ENCODE measurements around the gene ZMIZ1. TPM values are rescaled to one million over a fixed set of nuclear protein-coding genes. Genes with fewer than 3 reads are reported as not detected.

Gene ZMIZ1
- total and polyA plus RNA-seq, 5 donors from 2014 or later = 1.5 to 34.8 (median 2.2) TPM

GRCh38 chr10:79292891-79293746, 224.4 kb downstream of the ZMIZ1 start:
- H3K27ac ChIP-seq (ENCODE audit: insufficient read depth, low read length, poor library complexity, severe bottlenecking) = no peak overlapping the region
- Mint-ChIP-seq H3K9me3 (no peaks in the 10 kb centered on the region), H3K4me3 (no peak overlapping the region), H3K36me3 (peaks cover 19% of the 10 kb centered on the region), H3K27ac (peak overlapping the region in 1 of 3 donors; percentile 65), H3K4me1 (peaks cover 0 to 28% (median 15%) of the 10 kb centered on the region in 4 donors), H3K27me3 (no peaks in the 10 kb centered on the region)
- no peaks in the 10 kb centered on the region for H3K4me1 ChIP-seq (ENCODE audit: control insufficient read depth, insufficient read depth, low read length, poor library complexity, severe bottlenecking)
- ATAC-seq (ENCODE audit: low read depth in 2 of 2) = no peak
- peaks cover 23% of the 10 kb centered on the region for H3K36me3 ChIP-seq (ENCODE audit: control insufficient read depth, insufficient read depth, low read length)
- H3K27me3 ChIP-seq (ENCODE audit: control insufficient read depth, insufficient read depth, low read length) = no peaks in the 10 kb centered on the region
- no peak overlapping the region for H3K4me3 ChIP-seq (ENCODE audit: low read depth, low read length)
- DNase-seq = peak in 1 of 3 donors; percentile 37
- H3K9me3 ChIP-seq (ENCODE audit: control insufficient read depth in 2 of 2, low read length in 2 of 2) = no peaks in the 10 kb centered on the region

- Histone ChIP-seq H3K36me3 (ENCODE audit: control insufficient read depth, insufficient read depth, low read length) (peaks cover 31% of the 10 kb centered on the region), H3K27me3 (ENCODE audit: control insufficient read depth, insufficient read depth, low read length) (no peaks in the 10 kb centered on the region), H3K4me1 (ENCODE audit: control insufficient read depth, insufficient read depth, low read length, poor library complexity, severe bottlenecking) (no peaks in the 10 kb centered on the region), H3K4me3 (ENCODE audit: low read depth, low read length) (no peak overlapping the region), H3K9me3 (ENCODE audit: control insufficient read depth in 2 of 2, low read length in 2 of 2) (no peaks in the 10 kb centered on the region), H3K27ac (ENCODE audit: insufficient read depth, low read length, poor library complexity, severe bottlenecking) (no peak overlapping the region)
- Mint-ChIP-seq H3K4me3 (no peak overlapping the region), H3K36me3 (peaks cover 22% of the 10 kb centered on the region), H3K27me3 (no peaks in the 10 kb centered on the region), H3K4me1 (peaks cover 0 to 20% (median 10%) of the 10 kb centered on the region in 4 donors), H3K9me3 (no peaks in the 10 kb centered on the region), H3K27ac (peak overlapping the region in 2 of 3 donors; percentile 74 to 78)
- peak in 1 of 3 donors; percentile 13 for DNase-seq
- ATAC-seq (ENCODE audit: low read depth in 2 of 2) = peak in 1 of 2 donors; percentile 17
These were observed 225.2 kb downstream of the ZMIZ1 start for GRCh38 chr10:79293841-79294581.

- Histone ChIP-seq H3K27ac (ENCODE audit: insufficient read depth, low read length, poor library complexity, severe bottlenecking) (no peak overlapping the region), H3K9me3 (ENCODE audit: control insufficient read depth in 2 of 2, low read length in 2 of 2) (no peaks in the 10 kb centered on the region), H3K27me3 (ENCODE audit: control insufficient read depth, insufficient read depth, low read length) (no peaks in the 10 kb centered on the region), H3K4me3 (ENCODE audit: low read depth, low read length) (no peak overlapping the region), H3K4me1 (ENCODE audit: control insufficient read depth, insufficient read depth, low read length, poor library complexity, severe bottlenecking) (no peaks in the 10 kb centered on the region), H3K36me3 (ENCODE audit: control insufficient read depth, insufficient read depth, low read length) (peaks cover 42% of the 10 kb centered on the region)
- H3K36me3 Mint-ChIP-seq = peaks cover 32% of the 10 kb centered on the region
- peaks cover 0 to 16% (median 9%) of the 10 kb centered on the region in 4 donors for H3K4me1 Mint-ChIP-seq
- H3K4me3 Mint-ChIP-seq = no peak overlapping the region
- DNase-seq = no peak
- H3K27me3 Mint-ChIP-seq = no peaks in the 10 kb centered on the region
- peak in 1 of 2 donors; percentile 10 for ATAC-seq (ENCODE audit: low read depth in 2 of 2)
- peak overlapping the region in 1 of 3 donors; percentile 23 for H3K27ac Mint-ChIP-seq
- no peaks in the 10 kb centered on the region for H3K9me3 Mint-ChIP-seq
These were observed 226.8 kb downstream of the ZMIZ1 start for GRCh38 chr10:79295563-79295962.

DNA sequence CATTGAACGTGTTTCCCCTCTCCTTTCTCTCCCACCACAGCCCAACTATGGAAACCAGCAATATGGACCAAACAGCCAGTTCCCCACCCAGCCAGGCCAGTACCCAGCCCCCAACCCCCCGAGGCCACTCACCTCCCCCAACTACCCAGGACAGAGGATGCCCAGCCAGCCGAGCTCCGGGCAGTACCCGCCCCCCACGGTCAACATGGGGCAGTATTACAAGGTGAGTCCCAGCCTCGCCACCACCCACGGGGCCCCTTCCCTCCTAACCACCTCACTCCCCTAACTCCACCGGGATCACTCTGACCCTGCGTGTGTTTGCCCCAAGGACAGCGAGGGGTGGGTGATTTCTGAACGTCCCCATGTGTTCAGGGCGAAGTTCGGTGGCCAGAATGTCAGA, 227.7 kb downstream of the ZMIZ1 start:
- Mint-ChIP-seq H3K27me3 (no peaks in the 10 kb centered on the region), H3K9me3 (no peaks in the 10 kb centered on the region), H3K27ac (no peak overlapping the region), H3K4me1 (peaks cover 0 to 9% (median 7%) of the 10 kb centered on the region in 4 donors), H3K36me3 (peaks cover 37% of the 10 kb centered on the region), H3K4me3 (no peak overlapping the region)
- Histone ChIP-seq H3K4me3 (ENCODE audit: low read depth, low read length) (no peak overlapping the region), H3K36me3 (ENCODE audit: control insufficient read depth, insufficient read depth, low read length) (peaks cover 48% of the 10 kb centered on the region), H3K27me3 (ENCODE audit: control insufficient read depth, insufficient read depth, low read length) (no peaks in the 10 kb centered on the region), H3K27ac (ENCODE audit: insufficient read depth, low read length, poor library complexity, severe bottlenecking) (no peak overlapping the region), H3K4me1 (ENCODE audit: control insufficient read depth, insufficient read depth, low read length, poor library complexity, severe bottlenecking) (no peaks in the 10 kb centered on the region), H3K9me3 (ENCODE audit: control insufficient read depth in 2 of 2, low read length in 2 of 2) (no peaks in the 10 kb centered on the region)
- ATAC-seq (ENCODE audit: low read depth in 2 of 2) (no peak), DNase-seq (no peak)

DNA sequence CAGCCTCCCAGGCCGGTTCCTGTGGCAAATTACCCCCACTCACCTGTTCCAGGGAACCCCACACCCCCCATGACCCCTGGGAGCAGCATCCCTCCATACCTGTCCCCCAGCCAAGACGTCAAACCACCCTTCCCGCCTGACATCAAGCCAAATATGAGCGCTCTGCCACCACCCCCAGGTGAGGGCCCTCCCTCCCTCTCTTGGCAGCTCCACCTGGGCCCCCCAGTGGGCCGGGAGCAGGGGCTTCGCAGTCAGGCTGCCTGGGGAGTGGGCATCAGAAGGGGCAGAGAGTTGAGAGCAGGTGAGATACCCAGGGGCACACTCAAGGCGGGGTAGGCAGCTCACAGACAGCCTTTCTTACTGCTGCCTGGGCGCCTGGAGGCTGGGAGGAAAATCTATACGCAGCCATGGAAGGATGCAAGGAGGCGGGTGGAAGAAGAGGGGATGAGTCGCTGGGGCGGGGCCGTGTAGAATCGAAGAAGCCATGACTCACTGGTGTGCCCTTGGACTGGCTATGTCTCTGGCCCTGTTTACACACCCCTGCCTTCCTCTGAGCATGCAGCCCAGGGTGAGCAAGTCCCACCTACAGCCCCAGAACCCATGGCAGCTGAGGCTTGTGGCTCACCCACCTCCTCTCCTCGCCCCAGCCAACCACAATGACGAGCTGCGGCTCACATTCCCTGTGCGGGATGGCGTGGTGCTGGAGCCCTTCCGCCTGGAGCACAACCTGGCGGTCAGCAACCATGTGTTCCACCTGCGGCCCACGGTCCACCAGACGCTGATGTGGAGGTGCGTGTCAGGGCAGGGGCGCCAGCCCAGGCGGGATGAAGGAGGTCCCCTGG, 229.9 kb downstream of the ZMIZ1 start:
- H3K4me3 ChIP-seq (ENCODE audit: low read depth, low read length) = no peak overlapping the region
- no peaks in the 10 kb centered on the region for H3K27me3 Mint-ChIP-seq
- H3K4me1 Mint-ChIP-seq = peaks cover 0 to 9% (median 0%) of the 10 kb centered on the region in 4 donors
- H3K4me1 ChIP-seq (ENCODE audit: control insufficient read depth, insufficient read depth, low read length, poor library complexity, severe bottlenecking) = no peaks in the 10 kb centered on the region
- H3K27ac ChIP-seq (ENCODE audit: insufficient read depth, low read length, poor library complexity, severe bottlenecking) = no peak overlapping the region
- no peak overlapping the region for H3K4me3 Mint-ChIP-seq
- no peaks in the 10 kb centered on the region for H3K9me3 ChIP-seq (ENCODE audit: control insufficient read depth in 2 of 2, low read length in 2 of 2)
- DNase-seq (peak in 1 of 3 donors; percentile 40), ATAC-seq (ENCODE audit: low read depth in 2 of 2) (peak; percentile 37 to 44)
- H3K9me3 Mint-ChIP-seq = no peaks in the 10 kb centered on the region
- H3K36me3 ChIP-seq (ENCODE audit: control insufficient read depth, insufficient read depth, low read length) = peaks cover 56% of the 10 kb centered on the region
- no peaks in the 10 kb centered on the region for H3K27me3 ChIP-seq (ENCODE audit: control insufficient read depth, insufficient read depth, low read length)
- no peak overlapping the region for H3K27ac Mint-ChIP-seq
- H3K36me3 Mint-ChIP-seq = peaks cover 43% of the 10 kb centered on the region

GRCh38 chr10:79299397-79300241, 230.9 kb downstream of the ZMIZ1 start:
- H3K36me3 ChIP-seq (ENCODE audit: control insufficient read depth, insufficient read depth, low read length) = peaks cover 58% of the 10 kb centered on the region

More at GRCh38 chr10:79299397-79300241, 230.9 kb downstream of the ZMIZ1 start:
- H3K9me3 ChIP-seq (ENCODE audit: control insufficient read depth in 2 of 2, low read length in 2 of 2) = no peaks in the 10 kb centered on the region
- no peak overlapping the region for H3K27ac Mint-ChIP-seq
- ATAC-seq (ENCODE audit: low read depth in 2 of 2) (no peak), DNase-seq (no peak)
- peaks cover 0 to 4% (median 0%) of the 10 kb centered on the region in 4 donors for H3K4me1 Mint-ChIP-seq
- H3K4me1 ChIP-seq (ENCODE audit: control insufficient read depth, insufficient read depth, low read length, poor library complexity, severe bottlenecking) = no peaks in the 10 kb centered on the region
- no peaks in the 10 kb centered on the region for H3K27me3 ChIP-seq (ENCODE audit: control insufficient read depth, insufficient read depth, low read length)
- H3K27ac ChIP-seq (ENCODE audit: insufficient read depth, low read length, poor library complexity, severe bottlenecking) = no peak overlapping the region
- H3K36me3 Mint-ChIP-seq = peaks cover 40% of the 10 kb centered on the region
- H3K4me3 Mint-ChIP-seq = no peak overlapping the region
- H3K27me3 Mint-ChIP-seq = no peaks in the 10 kb centered on the region
- H3K9me3 Mint-ChIP-seq = no peaks in the 10 kb centered on the region
- no peak overlapping the region for H3K4me3 ChIP-seq (ENCODE audit: low read depth, low read length)

All from CD4-positive, CD25-positive, alpha-beta regulatory T cell (primary cell).